Heart left ventricle (tissue), 16 donors: ENCODE results near the gene DHX38. TPM values are rescaled to one million over a fixed set of nuclear protein-coding genes. Genes with fewer than 3 reads are reported as not detected.

ENCODE experiments used
- ATAC-seq, 4 donors: fragments of 200-7000 bp; cut with Tn5 transposase; one replicate each; pipeline ENCODE4 v1.9.1; 2020 to 2022; ENCODE audit warnings: moderate library complexity in 4 of 4, mild to moderate bottlenecking in 3 of 4, moderate number of reproducible peaks in 1 of 4
- DNase-seq, 5 donors: peaks; one replicate each; pipeline ENCODE4 v3.0.0-alpha.2; 2020
- H3K27ac ChIP-seq, 12 donors: fragments of 200-600 bp; sonication (generic) in 4 of 12; one replicate each; pipeline versions ENCODE4 v1.5.0 to v1.8.0; 2016 to 2022; ENCODE audit warnings: mild to moderate bottlenecking in 2 of 12
- H3K27me3 ChIP-seq, 9 donors: fragments of 200-600 bp; sonication (generic) in 2 of 9; one replicate each; pipeline versions ENCODE4 v1.5.1 to v1.8.0; 2016 to 2022; ENCODE audit warnings: mild to moderate bottlenecking in 3 of 9
- H3K36me3 ChIP-seq, 9 donors: fragments of 200-600 bp; sonication (generic) in 2 of 9; one replicate each; pipeline versions ENCODE4 v1.5.0 to v1.8.0; 2018 to 2022; ENCODE audit warnings: mild to moderate bottlenecking in 2 of 9
- H3K4me1 ChIP-seq, 12 donors: fragments of 200-600 bp; sonication (generic) in 4 of 12; one replicate each; pipeline versions ENCODE4 v1.5.0 to v1.8.0; 2016 to 2022; ENCODE audit warnings: mild to moderate bottlenecking in 3 of 12
- H3K4me3 ChIP-seq, 12 donors: fragments of 200-600 bp; sonication (generic) in 4 of 12; one replicate each; pipeline versions ENCODE4 v1.5.0 to v1.8.0; 2017 to 2022; ENCODE audit warnings: mild to moderate bottlenecking in 9 of 12, moderate library complexity in 4 of 12
- H3K9me3 ChIP-seq, 12 donors: fragments of 200-600 bp; sonication (generic) in 4 of 12; one replicate each; pipeline versions ENCODE4 v1.5.0 to v1.8.0; 2016 to 2022; ENCODE audit warnings: mild to moderate bottlenecking in 1 of 12
- CTCF ChIP-seq, 12 donors: fragments of 200-600 bp; sonication (generic) in 4 of 12; IDR thresholded peaks; one replicate each; pipeline versions ENCODE4 v1.5.0 to v1.8.0; 2018 to 2022; ENCODE audit warnings: antibody characterized with exemption in 12 of 12, mild to moderate bottlenecking in 5 of 12
- POLR2A ChIP-seq, 2 donors: fragments of 450-650 bp; IDR thresholded peaks; one replicate each; pipeline ENCODE4 v1.6.1; 2017; ENCODE audit warnings: antibody characterized with exemption in 2 of 2, mild to moderate bottlenecking in 2 of 2, moderate library complexity in 2 of 2
- WGBS, 4 donors: extraction: QIAGEN DNeasy Blood & Tissue Kit in 2 of 4; methylation state at CpG; one replicate each; pipeline versions ENCODE4 v1.1.5 to v1.1.7; 2013 to 2018; 5-methylcytosine and 5-hydroxymethylcytosine counted together
- intact Hi-C, 10 donors: fragments of 100-400 bp; cut with DNase I; formaldehyde crosslinking; loops; one replicate each; pipeline versions ENCODE4 v1.11.1 to v1.14.2; 2022
- polyA plus RNA-seq, 2 donors: library from polyadenylated mRNA; stranded (reverse); fragments of 200-250 nt; gene quantifications; one replicate each; pipeline ENCODE4 v1.2.3, GENCODE V29; 2013
- total RNA-seq, 9 donors: library from RNA; depleted of rRNA in 2 of 9; stranded (reverse); fragments of >200 nt in 2 of 9; fragmentation: NEBNext Ultra II Directional in 3 of 9; extraction: Animal tissue kit (Norgen Biotek cat#: 25700) in 3 of 9; gene quantifications; one replicate each; pipeline versions ENCODE4 v1.1.0 to v1.2.4, GENCODE V29; 2016 to 2023
- donor health status: ischemic (EF 13 %, LVEDD 7.1; RV severe dilation, severe dysfunction).
- donor health status: healthy with polysubstance abuse.
- donor health status: DM: no; HTN: yes; CAD: no.
- donor health status: DM: no; HTN: no; CAD: no.
- donor health status: ischemic (EF 25% LVEDD 6.9; RV normal size, moderate dysfunction).
- donor health status: ischemic (EF 25% LVEDD 5.7; RV mildly dilated, moderate dysfunction).
- donor health status: healthy.
- donor health status: DM: yes; HTN: yes; CAD: no.
- donor health status: ischemic (EF 35%, LVEDD 5.7; RV mildly dilated, moderate dysfunction).
- donor health status: nonischemic (EF 11% LVEDD 7.7; RV severe dilation, severe dysfunction).
- donor health status: DM: yes; HTN: yes; CAD: no.
- donor health status: PGD.
- donor health status: ischemic (EF 29% LVEDD 5.4; RV normal size, mild dysfunction).
- donor health status: nonischemic (EF 23%, LVEDD 6.1; RV moderate dilation, normal function).

DHX38 gene
- total and polyA plus RNA-seq, 11 donors: 30.6 to 66.5 (median 41.4) TPM

DNA sequence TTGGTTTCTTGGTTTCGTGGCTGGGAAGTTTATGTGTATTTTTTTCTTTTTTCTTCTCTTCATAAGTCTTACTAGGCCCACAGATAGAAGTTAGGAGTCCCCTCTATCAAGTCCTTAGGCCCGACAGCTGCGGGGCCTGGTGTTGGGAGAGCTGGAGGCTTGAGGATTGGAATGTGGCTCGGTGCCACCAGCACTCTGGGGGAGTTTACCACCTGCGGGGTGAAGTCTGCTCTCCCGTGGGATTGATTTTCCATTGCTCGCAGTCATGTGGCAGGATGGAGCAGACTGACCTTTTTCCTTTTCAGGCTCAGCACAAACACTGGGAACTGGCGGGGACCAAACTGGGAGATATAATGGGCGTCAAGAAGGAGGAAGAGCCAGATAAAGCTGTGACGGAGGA is 7.5 kb downstream of the DHX38 start:
- no peak for TF ChIP-seq POLR2A (IDR thresholded peaks at IDR 0.05)
- no peak for TF ChIP-seq CTCF (IDR thresholded peaks at IDR 0.05)

DNA sequence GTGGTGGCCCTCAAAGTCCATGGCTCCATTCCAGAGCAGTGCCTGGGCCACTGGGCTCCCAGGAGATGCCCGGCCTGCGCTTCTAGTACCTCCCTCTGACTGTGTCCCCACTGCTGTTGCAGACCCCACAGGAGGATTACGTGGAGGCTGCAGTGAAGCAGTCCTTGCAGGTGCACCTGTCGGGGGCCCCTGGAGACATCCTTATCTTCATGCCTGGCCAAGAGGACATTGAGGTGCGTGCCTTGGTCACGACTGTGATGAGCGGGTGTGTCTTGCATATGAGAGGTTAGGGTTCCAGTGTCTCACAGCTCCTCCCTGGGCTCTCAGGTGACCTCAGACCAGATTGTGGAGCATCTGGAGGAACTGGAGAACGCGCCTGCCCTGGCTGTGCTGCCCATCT is 11.3 kb downstream of the DHX38 start:
- WGBS, 4 donors: 87 to 96% (median 94%) methylated on average over 6 to 9 of the region's 9 CpGs
- DNase-seq: no peak

More for the DNA sequence above, 7.5 kb downstream of the DHX38 start:
- H3K27me3 ChIP-seq: no peaks in the 10 kb centered on the region
- intact Hi-C loops: no loop called here
- ATAC-seq (no peak), DNase-seq (no peak)
- no peaks in the 10 kb centered on the region for H3K9me3 ChIP-seq
- no peak overlapping the region for H3K27ac ChIP-seq
- H3K4me3 ChIP-seq: no peak overlapping the region
- H3K36me3 ChIP-seq: peaks cover 2 to 100% (median 100%) of the 10 kb centered on the region in 9 donors
- WGBS, 4 donors: 50 to 57% (median 57%) methylated on average over 10 of the region's 10 CpGs
- no peaks in the 10 kb centered on the region for H3K4me1 ChIP-seq

GRCh38 chr16:72105978-72106377 is 12.3 kb downstream of the DHX38 start:
- Histone ChIP-seq H3K36me3 (peaks cover 8 to 100% (median 100%) of the 10 kb centered on the region in 9 donors), H3K9me3 (no peaks in the 10 kb centered on the region), H3K4me3 (no peak overlapping the region), H3K27me3 (no peaks in the 10 kb centered on the region), H3K4me1 (no peaks in the 10 kb centered on the region), H3K27ac (no peak overlapping the region)
- DNase-seq (no peak), ATAC-seq (no peak)
- TF ChIP-seq CTCF (IDR thresholded peaks at IDR 0.05) (no peak), POLR2A (IDR thresholded peaks at IDR 0.05) (no peak)
- intact Hi-C loops: no loop called here
- 96 to 99% (median 98%) methylated on average over 12 of the region's 12 CpGs for WGBS, 4 donors

More for the DNA sequence above, 11.3 kb downstream of the DHX38 start:
- Histone ChIP-seq H3K36me3 (peaks cover 8 to 100% (median 100%) of the 10 kb centered on the region in 9 donors), H3K4me1 (no peaks in the 10 kb centered on the region), H3K4me3 (no peak overlapping the region), H3K27ac (no peak overlapping the region), H3K9me3 (no peaks in the 10 kb centered on the region), H3K27me3 (no peaks in the 10 kb centered on the region)
- no peak for ATAC-seq
- TF ChIP-seq CTCF (IDR thresholded peaks at IDR 0.05): no peak
- no peak for TF ChIP-seq POLR2A (IDR thresholded peaks at IDR 0.05)
- intact Hi-C loops: no loop called here

GRCh38 chr16:72107371-72107770 is 13.7 kb downstream of the DHX38 start:
- H3K36me3 ChIP-seq: peaks cover 12 to 100% (median 100%) of the 10 kb centered on the region in 9 donors
- H3K4me1 ChIP-seq: no peaks in the 10 kb centered on the region
- no peaks in the 10 kb centered on the region for H3K27me3 ChIP-seq
- no peaks in the 10 kb centered on the region for H3K9me3 ChIP-seq
- no peak for DNase-seq
- no peak for ATAC-seq
- TF ChIP-seq CTCF (IDR thresholded peaks at IDR 0.05): no peak
- no peak overlapping the region for H3K27ac ChIP-seq
- H3K4me3 ChIP-seq: no peak overlapping the region
- 91 to 95% (median 93%) methylated on average over 12 to 17 of the region's 17 CpGs for WGBS, 4 donors
- intact Hi-C loops: no loop called here
